HTERT RPE-1 (cell line): ENCODE data around the gene PUDP.
"Not testable (repeated sequence)": the region's sequence is repeated elsewhere in the genome, so short reads cannot be mapped to it uniquely, and the experiment has no call there.

ENCODE experiments used
- in situ Hi-C: fragments of 300-500 bp; cut with MboI; formaldehyde crosslinking; loops from 4 replicates; pipeline ENCODE4 v1.14.3; 2020; ENCODE audit warnings: low sequenced_read_pairs

Gene PUDP

DNA sequence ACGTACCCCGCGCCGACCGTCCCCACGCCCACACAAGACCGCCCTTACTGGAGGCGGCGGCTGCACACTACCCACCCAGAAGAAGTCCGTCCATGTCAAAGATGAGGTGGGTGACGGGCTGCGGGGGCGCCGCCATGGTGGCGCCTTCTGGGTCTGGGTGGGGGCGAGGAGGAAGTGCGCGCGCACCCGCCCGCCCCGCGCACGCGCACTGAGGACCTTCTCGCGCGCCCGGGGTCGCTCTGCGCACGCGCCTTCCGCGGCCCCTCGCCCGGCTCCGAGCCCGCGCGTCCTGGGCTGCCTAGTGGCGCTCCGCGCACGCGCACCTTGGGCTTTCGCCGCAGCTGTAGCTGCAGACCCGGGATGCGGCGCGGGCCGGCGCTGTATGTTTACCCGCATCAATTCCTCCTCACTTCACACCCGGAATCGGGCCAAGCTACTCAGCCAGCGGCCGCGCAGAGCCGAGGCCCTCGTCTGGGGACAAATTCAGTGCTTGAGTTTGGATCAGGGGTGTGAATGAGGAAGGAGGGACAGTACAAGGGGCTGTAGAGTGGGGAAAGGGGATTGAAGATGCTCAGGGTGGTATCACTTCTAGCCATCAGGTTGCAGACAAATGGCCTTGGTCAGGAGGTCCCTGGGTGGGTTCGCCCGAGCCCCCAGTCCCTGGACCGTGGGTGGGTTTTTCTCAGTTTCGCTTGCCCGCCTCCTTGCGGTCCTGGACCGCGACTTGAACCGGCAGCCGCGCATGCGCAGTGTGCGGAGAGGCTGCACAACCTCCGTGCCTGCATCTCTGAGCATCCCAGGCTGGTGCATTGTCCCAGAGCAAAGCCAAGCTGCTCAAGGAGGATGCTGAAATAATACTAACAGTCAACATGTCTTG lies at the start of gene PUDP:
Gene PUDP, minus strand, starts transcription at position 176 of the 877 bp plus-strand sequence. Its CDS starts 40 bp downstream, at position 136.
- in situ Hi-C loops: no loop called here

DNA sequence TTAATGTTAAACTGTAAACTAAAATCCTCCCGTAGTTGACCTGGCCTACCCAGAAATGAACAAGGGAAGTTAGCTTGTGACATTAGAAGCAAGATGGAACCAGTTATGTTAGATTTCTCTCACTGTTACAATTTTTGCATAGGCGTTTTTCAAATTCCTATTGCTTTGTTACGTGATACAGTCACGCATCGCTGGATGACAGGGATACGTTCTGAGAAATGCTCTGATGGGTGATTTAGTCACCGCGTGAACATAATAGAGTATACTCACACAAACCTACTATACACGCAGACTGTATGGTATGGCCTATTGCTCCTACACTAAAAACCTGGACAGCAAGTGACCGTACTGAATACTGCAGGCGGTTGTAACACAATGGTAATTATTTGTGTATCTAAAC lies 46.7 kb upstream of the PUDP start:
- in situ Hi-C loops: no loop called here

DNA sequence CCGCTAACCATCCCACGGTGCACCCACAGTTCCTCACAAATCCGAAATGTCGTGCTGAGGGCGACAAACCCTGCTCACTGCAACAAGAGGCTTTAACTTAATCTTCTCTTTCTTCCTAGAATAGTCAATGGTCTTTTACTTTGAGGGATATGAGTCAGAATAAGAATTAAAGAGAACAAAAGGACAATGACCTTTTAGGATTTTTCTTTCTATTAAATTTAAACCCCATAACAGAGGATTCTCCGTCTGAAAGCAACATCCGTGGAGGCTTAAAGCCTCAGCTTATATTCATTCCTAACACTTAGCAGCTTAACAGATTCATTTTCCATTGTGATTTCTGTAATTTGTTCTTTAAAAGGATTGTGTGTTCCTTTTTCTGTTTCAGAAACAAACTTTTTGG lies 44.9 kb upstream of the PUDP start:
- in situ Hi-C loops: no loop called here

DNA sequence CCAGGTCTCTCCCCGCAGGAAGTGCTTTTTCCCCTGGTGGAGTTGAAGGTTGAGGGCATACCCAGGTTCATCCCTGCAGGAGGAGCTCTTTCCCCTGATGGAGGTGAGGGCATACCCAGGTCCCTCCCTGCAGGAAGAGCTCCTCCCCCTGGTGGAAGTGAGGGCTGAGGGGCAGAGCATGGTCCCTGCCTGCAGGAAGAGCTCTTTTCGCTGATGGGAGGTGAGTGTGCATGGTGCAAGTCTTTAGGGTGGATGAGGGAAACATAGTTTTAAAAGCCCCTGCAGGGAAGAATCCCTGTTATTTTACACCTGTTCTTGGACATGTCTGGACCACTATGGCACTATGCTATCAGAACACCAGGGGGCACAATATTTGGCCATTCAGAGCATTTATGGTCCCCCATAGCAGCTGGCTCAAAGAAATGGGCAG lies 43.7 kb upstream of the PUDP start:
- in situ Hi-C loops: no loop called here

DNA sequence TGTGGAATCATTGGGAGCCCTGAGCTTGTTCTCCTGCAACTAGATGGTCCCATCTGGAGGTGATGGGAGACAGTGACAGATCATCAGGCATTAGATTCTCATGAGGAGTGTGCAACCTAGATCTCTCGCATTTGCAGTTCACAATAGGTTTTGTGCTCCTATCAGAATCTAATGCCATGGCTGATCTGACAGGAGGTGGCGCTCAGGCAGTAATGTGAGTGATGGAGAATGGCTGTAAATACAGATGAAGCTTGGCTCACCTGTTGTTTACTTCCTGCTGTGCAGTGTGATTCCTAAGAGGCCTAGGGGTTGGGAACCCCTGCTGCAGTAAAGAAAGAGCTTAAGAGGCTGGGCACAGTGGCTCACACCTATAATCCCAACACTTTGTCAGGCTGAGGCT lies 42.2 kb upstream of the PUDP start:
- in situ Hi-C loops: no loop called here

DNA sequence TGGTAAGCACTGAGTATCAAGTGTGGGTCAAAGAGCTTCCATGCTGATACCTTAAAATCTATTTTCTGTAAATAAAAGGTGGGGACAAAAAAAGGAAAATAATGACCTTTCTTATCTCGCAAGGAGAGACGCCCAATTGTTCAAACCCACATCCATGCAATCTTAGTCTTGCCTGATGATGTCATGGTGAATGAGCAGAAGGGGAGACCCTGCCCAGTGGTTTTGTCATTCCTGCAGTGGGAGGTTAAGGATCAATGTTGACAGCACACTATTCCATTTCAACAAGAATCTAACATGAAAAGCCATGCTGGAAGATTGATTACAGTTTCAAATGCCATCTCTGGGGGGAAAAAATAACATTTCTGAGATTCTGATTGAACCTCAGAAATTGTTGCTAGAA lies 40.7 kb upstream of the PUDP start:
- in situ Hi-C loops: no loop called here

DNA sequence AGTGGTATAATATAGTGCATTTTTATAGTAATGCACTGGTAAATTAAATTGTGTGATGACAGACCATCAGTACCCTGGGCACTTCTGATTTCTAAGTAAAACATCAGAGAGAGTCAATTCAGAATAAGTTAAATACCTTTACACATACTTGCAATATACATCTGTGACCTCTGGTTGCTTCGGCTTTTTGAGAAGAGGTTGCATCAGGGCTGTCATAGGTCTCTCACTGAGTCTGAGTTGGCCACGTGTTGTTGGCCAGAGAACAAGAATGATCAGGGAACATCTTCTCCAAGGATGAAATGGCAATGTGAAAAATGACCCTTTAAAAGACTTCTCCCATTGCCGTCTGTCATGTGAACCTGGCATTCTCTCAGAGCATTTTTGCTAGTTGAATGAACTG lies 36.9 kb upstream of the PUDP start:
- in situ Hi-C loops: no loop called here

DNA sequence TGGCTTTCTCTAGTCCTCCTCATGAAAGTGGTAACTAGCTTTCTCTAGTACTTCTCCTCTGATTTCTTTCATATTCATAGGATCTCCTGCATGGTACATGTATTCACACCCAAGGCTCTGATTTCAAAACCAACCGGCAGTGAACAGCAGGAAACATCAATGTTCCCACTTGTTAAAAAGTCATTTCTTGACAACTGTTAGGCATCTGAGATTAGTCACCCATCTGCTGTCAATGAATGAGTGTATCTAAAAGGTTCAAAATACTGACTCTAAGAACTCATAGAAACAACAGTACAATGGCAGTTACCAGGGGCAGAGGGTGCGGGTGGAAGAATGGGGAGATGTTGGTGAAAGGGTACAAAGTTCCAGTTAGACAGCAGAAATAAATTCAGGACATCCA lies 31.5 kb upstream of the PUDP start:
- in situ Hi-C loops: no loop called here

DNA sequence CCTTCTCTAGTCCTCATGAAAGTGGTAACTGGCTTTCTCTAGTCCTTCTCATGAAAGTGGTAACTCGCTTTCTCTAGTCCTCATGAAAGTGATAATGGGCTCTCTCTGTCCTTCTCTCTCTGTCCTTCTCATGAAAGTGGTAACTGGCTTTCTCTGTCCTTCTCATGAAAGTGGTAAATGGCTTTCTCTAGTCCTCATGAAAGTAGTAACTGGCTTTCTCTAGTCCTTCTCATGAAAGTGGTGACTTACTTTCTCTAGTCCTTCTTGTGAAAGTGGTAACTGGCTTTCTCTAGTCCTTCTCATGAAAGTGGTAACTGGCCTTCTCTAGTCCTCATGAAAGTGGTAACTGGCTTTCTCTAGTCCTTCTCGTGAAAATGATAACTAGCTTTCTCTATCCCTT lies 30.9 kb upstream of the PUDP start:
- in situ Hi-C loops: not testable (repeated sequence)

DNA sequence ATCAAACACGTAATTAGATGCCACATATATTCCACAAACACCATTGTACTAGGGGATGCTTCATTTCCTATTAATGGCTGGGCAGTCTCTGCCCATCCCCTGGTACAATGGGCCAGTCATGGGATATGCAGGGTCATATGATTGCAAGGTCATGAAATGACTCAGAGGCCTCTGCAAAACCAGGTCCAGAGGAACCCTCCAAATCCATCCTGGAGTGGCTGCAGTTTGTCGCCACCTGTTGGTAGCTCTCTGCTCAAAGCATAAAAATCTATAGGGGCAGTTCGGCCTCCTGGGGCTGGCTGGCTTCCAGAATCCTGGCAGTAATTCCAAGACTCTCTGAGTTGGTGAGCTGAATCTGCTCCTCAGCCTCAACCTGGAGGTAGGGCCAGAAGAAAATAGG lies 22.9 kb upstream of the PUDP start:
- in situ Hi-C loops: no loop called here

DNA sequence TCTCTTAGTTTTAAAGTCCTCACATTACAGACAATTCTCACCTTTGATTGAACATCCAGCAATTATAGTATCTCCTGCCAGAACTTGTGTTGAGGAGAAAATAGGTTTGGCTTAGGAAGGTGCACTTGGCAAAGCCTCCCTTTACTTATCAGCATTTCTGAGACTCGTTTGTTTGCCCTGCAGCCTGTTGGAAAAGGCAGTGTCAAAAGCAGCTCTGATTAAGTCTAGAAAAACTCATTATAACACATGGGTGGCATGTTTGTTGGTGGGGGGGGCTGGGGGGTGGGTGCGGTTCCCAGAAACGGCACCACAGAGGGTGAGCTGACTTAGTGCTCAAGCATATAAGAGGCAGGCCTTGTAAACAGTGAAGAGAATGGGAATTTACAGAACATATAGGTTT lies 21.7 kb upstream of the PUDP start:
- in situ Hi-C loops: no loop called here

DNA sequence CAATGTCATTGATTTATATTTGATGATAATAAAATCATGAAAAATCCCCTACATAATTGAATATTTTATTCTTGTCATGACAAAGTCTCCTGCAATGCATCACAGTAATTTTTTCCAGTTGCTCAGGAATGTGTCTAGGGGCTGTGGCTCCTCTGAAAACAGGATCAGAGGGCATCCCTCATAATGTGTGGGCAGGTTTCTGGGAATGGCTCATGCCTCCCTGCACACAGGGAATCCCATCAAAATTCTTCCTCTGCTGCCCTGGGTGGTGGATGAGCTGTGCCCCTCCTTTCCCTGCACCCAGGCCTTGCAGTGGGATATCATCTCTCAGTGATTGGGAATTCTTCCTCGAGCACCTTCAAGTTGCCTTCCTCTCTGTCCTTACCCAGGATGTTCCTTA lies 20.4 kb upstream of the PUDP start:
- in situ Hi-C loops: no loop called here

DNA sequence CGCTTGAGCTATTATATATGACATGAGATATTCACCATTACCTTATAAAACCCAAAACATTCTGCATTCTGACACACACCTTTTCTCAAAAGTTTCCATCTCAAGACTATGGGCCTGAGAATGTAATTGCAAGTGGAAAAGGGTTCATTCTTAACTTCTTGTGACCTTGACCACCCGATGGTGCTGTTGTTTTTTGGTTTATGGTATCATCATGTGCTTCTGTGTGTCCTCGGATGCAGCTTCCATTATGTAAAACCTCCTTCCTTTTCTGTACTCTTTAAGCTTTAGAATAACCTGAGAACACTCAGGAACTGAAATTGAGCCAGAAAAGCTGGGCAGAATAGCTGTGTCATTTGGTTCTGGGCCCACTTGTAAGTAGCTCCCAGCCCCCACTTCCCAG lies 16.2 kb upstream of the PUDP start:
- in situ Hi-C loops: no loop called here

DNA sequence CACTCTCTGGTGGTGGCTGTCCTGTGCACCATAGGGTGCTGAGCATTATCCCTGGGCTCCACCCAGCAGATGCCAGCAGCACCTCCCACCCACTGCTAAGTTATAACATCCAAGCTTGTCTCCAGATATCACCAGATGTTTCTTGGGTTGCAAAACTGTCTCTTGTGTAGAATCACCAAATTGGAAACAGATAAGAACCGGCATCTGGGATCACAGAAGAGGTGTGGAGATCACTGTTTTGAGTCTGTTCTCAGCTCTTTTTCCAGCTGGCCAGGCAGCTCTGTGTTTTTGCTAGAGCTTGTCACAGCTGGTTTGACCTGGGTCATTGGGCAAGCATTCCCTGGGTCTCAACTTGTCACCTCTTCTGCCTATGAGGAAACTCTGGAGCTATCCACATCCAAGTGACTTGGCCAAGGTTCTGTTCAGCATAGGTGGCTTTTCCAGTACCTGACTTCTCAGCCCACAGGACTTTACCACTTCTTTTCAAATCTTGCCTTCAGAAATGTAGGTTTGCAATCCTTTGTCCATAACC lies 15.3 kb upstream of the PUDP start:
- in situ Hi-C loops: no loop called here

DNA sequence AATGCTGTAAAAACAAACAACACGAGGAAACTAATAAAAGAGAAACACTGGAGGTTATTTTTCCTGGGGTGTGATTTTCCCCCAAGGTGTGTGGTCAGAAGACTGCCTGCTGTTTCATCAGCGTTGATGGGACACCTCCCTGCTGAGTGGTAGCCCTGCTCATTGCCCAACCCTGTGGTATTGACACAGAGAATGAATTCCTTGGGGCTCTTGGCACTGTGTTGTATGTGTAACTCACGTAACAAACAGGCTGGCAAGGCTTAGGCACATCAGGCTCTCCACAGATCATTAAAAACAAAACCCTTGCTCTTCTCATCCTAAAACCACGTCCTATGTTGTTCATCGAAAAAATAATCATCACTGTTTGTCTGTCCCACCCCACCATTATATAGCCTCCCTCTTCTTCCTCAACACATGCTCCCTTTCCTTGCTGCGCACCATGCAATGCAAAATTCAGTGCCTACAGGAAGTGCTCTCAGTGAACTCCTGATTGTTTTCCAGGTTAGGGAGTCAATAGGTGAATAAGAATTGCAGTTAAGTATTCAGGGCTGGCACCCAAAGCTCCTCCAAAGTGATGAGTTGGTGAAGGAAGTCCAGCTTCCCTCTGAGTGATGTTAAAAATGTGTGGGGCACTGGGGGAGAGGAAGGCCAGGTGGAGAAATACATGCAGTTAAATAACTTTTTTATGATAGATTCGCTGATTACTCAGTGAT lies 11.4 kb upstream of the PUDP start:
- in situ Hi-C loops: no loop called here

DNA sequence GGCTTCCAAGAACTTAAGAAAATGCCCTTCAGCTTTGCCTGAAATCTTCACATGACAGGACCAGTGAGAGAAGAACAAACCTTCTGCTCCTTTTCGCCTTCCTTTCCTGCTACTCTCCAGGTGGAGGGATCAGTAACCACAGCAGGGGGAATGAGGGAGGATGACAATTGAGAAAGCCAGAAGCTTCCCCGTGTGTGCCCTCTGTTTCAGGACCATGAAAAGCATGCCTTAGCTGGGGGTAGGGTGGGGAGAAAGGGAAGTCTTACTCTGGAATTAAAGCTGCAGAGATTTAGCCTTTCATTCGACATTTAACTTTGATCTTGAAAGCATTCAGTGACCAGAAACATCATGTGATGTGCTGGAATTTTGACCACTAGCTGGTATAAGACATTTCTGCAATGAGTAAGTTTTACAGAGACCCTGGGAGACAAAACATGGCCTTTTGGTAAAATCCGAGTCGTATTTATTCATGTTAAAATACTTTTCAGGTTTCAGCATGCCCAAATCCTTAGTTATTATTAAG lies 10.6 kb upstream of the PUDP start:
- in situ Hi-C loops: no loop called here

DNA sequence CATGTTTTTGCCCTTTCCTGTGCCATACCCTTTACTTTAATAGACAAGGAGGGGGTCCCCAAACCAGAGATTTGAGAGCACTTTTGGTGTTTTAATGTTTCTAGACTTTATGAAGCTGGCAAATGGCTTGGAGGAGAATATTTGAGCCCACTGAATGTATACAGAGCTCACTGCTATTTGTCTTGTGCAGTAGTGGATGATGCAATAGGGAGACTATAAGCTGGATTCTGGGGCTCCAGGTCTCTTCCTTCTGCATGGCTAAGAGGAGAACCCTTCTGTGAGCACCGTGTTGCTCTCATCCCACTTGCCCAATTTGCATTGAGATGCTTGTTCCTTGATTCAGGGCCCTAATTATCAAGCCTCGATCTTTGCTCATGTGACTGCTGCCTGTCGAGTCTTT lies 8.9 kb upstream of the PUDP start:
- in situ Hi-C loops: no loop called here

DNA sequence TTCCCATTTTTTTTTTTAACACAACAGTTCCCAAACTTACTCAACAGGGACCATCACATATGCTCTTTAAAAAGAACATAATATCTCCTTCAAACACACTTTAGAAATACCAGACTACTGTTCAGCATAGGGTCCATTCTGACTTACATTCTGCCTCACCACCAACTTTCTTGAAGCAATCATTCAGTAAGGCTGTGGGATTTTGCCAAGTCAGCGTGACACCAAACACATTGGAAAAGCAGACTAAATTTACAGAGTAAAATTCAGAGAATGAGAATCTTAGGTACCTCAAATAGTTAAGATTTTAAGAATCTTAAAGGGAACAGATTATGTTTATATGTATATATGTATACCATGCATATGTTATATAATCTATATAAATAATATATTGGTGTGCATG lies 7.2 kb upstream of the PUDP start:
- in situ Hi-C loops: no loop called here

DNA sequence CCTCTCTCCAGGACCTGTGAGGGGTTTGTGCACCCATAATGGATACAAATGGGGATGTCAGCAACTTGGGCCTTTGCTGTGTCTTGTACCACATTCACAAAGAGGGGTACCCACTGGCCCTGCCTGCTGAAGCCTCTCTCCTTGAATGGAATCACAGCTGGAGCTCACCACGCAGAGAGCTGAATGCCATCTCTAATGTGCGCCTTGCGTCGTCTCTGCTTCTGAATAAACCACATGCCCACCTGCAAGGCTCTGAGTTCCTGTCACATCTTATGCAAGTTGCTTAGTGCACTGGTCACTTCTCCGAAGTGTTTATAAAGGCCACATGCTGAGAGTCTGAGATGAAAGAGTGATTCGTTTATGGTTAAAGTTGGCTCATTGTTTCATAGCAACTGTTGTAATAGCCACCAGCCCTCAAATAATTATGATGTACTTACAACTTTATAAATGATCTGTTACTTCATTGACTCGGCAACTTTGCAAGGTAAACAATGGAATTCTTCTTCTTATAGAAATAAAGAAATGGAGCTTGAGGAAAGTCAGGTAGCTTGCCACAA lies 6.2 kb upstream of the PUDP start:
- in situ Hi-C loops: no loop called here

DNA sequence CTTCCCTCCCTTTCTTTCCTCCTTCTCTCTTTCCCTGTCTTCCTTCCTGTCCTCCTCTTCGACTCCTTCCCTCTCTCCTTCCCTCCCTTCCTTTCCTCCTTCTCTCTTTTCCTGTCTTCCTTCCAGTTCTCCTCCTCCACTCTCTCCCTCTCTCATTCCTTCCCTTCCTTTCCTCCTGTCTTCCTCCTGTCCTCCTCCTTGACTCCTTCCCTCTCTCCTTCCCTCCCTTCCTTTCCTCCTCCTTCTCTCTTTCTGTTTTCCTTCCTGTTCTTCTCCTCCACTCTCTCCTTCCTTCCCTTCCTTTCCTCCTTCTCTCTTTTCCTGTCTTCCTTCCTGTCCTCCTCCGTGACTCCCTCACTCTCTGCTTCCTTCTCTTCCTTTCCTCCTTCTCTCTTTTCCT lies 5.3 kb upstream of the PUDP start:
- in situ Hi-C loops: no loop called here

DNA sequence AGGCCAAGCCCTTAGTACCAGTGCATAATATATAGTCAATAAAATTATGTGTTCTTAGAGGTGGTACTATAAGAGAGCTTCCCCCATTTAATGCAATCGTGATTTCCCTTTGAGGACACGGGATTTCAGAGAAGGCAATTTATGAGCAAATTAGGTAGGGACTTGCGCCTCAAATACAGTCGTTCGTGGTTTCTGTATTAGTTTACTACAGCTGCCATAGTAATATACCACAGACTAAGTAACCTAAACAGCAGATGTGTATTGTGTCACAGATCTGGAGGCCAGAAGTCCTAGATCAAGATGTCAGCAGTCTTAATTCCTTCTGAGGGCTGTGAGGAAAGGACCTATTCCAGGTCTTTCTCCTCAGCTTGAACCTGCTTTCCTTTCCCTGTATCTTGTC lies 1.5 kb upstream of the PUDP start:
- in situ Hi-C loops: no loop called here
